RWPE2 (cell line): ENCODE data around the gene LHX6.
A peak's percentile ranks its signal among the peaks of the same experiment; 100 is the strongest.

Experiments used
- ATAC-seq: fragments of 200-7000 bp; cut with Tn5 transposase; 3 replicates; pipeline ENCODE4 v1.9.1; 2021; ENCODE audit warnings: low read depth
- DNase-seq: peaks from one replicate; pipeline ENCODE4 v3.0.0-alpha.2; 2020; ENCODE audit warnings: low spot score
- H3K27ac ChIP-seq: fragments of 450-650 bp; 2 replicates; pipeline ENCODE4 v1.5.1; 2017; ENCODE audit warnings: mild to moderate bottlenecking; ENCODE audit not compliant: poor library complexity, severe bottlenecking
- H3K27me3 ChIP-seq: fragments of 250-450 bp; sonication (Bioruptor Pico); 2 replicates; pipeline ENCODE4 v1.5.1; 2021; ENCODE audit warnings: mild to moderate bottlenecking, moderate library complexity; ENCODE audit not compliant: insufficient read depth, poor library complexity, severe bottlenecking
- H3K36me3 ChIP-seq: fragments of 250-450 bp; sonication (Bioruptor Pico); 2 replicates; pipeline ENCODE4 v1.5.1; 2020; ENCODE audit warnings: low read depth, mild to moderate bottlenecking, moderate library complexity
- H3K4me1 ChIP-seq: fragments of 250-450 bp; sonication (Bioruptor Pico); 2 replicates; pipeline ENCODE4 v1.5.1; 2021; ENCODE audit warnings: mild to moderate bottlenecking, moderate library complexity; ENCODE audit not compliant: insufficient read depth, poor library complexity, severe bottlenecking
- H3K4me3 ChIP-seq: fragments of 250-450 bp; sonication (Bioruptor Pico); 2 replicates; pipeline ENCODE4 v1.5.1; 2021; ENCODE audit warnings: mild to moderate bottlenecking, moderate library complexity; ENCODE audit not compliant: severe bottlenecking
- H3K9me3 ChIP-seq: fragments of 250-450 bp; sonication (Bioruptor Pico); 2 replicates; pipeline ENCODE4 v1.5.1; 2021; ENCODE audit warnings: mild to moderate bottlenecking, moderate library complexity; ENCODE audit not compliant: severe bottlenecking
- TF ChIP-seq, protein P1 (sequence below): fragments of 450-650 bp; IDR thresholded peaks from one replicate; pipeline ENCODE4 v1.5.1; 2017; ENCODE audit warnings: mild to moderate bottlenecking, moderate library complexity; ENCODE audit not compliant: poor library complexity, severe bottlenecking

The LHX6 gene

DNA sequence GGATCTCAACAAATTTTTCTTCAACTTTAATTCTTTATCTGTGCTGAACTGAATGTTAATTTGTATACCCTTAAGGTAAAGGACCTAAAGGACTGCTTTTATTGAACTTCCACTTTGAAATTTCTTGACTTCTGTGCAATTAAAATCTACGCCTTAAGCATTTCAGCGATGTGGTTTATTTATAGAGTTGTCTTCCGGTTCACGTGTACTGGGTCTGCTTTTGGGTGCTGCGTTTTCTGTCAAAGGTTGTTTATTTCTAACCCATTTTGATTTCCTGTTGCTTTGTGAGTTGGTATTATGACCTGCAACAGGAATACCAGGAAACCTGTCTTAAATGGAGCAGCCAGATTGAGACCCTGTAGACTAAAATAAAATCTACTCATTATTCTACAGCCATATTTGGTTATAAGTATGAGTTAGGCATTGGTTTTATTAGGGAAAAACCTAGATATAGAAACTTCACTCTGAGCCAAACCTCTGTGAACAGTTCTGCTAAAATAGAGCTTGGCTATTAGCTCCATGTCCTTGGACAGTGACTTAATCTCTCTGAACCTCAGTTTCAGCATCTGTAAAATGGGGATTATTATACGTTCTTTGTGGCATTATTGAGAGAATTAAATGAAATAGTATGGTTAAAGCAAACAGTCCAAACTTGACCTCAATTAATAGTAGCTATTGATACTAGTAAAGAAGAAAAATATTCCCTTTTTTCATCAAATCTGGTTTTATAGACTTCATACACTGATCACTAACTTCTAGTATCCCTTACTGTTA lies 39.5 kb upstream of the LHX6 start:
- Histone ChIP-seq H3K27ac (no peak overlapping the region), H3K4me1 (peaks cover 13% of the 10 kb centered on the region), H3K9me3 (no peaks in the 10 kb centered on the region), H3K27me3 (no peaks in the 10 kb centered on the region), H3K36me3 (peaks cover 46% of the 10 kb centered on the region), H3K4me3 (no peak overlapping the region)
- ATAC-seq (no peak), DNase-seq (no peak)
- TF ChIP-seq, protein P1, sequence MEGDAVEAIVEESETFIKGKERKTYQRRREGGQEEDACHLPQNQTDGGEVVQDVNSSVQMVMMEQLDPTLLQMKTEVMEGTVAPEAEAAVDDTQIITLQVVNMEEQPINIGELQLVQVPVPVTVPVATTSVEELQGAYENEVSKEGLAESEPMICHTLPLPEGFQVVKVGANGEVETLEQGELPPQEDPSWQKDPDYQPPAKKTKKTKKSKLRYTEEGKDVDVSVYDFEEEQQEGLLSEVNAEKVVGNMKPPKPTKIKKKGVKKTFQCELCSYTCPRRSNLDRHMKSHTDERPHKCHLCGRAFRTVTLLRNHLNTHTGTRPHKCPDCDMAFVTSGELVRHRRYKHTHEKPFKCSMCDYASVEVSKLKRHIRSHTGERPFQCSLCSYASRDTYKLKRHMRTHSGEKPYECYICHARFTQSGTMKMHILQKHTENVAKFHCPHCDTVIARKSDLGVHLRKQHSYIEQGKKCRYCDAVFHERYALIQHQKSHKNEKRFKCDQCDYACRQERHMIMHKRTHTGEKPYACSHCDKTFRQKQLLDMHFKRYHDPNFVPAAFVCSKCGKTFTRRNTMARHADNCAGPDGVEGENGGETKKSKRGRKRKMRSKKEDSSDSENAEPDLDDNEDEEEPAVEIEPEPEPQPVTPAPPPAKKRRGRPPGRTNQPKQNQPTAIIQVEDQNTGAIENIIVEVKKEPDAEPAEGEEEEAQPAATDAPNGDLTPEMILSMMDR = no peak

DNA sequence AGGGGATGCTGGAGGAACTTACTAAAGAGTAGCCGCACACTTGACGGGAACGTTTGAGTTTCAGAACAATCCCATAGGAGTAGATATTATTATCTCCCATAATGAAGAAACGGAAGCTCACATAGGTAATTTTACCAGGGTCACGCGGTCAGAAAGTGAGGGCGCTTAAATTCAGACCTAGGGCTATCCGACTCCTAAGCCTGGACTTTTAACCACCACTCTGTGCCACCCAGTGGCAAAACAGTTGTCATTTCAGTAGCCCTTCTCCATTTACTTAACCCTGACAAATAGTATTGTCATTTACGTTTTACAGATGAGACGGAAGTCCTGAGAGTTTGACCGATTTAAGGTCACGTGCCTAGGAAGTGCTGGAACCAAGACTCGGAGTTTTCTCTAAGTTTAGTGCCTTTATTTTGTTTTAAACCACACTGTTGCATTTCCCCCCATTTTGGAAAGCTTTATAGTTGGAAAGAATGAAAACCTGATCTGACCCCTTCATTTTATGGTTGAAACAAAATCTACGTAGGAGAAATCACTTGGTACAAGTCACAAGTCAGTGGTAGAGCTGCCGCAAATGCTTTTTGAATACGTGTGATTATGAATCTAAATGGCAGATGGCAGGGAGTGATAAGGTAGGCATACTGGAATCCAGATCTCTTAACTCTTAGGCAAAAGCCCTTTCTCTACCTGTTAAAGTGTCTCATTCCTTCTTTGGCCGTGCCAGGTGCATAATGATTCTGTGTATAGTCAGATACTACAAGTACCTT lies 36.6 kb upstream of the LHX6 start:
- ATAC-seq (peak; percentile 38), DNase-seq (no peak)
- no peaks in the 10 kb centered on the region for H3K9me3 ChIP-seq
- peak overlapping the region; percentile 73 for H3K27ac ChIP-seq
- peaks cover 14% of the 10 kb centered on the region for H3K4me1 ChIP-seq
- TF ChIP-seq, protein P1 = peak; percentile 16
- H3K36me3 ChIP-seq = peaks cover 42% of the 10 kb centered on the region
- H3K4me3 ChIP-seq = peak overlapping the region; percentile 59
- H3K27me3 ChIP-seq = no peaks in the 10 kb centered on the region

DNA sequence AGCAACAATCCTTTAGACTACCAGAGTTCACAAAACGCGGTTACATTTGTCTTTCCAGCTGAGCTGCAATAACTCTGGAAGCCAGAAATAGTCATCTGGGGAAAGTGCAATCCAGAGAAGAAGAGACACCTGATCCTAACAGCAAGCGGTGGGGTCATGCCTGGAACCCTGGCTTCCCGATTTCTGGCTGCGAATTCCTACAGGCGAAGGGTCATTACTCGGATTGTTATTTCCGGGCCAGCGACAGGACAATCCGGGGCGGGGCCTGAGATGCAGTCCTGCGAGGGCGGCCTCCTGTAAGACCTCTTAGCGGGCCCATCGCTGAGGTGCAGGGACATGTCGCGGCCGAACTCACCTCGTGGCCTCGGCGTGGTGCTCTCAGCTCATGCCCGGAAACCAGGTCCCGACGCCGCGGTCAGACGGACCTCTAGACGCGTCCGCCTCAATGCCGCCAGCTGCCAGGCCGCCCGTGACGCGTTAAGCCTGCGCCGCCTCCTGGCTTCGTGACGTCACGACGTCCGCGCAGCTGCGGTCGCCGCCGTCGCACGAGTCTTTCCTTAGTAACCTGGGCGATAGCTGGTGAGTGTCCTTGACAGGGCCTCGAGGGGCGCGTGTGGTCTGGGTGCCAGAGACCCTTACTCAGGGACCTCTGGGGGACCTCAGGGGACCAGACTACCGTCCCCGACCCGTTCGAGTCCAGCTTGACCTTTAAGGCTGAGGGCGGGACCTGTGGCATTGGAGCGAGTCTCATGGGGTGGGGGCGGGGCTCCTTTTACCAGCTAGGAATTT lies 35.8 kb upstream of the LHX6 start, which contains the start of the genes MRRF and RBM18:
Gene MRRF, plus strand, starts transcription at position 523 of the 789 bp plus-strand sequence. CDS start 6,010 bp downstream, outside the sequence.
Gene RBM18, minus strand, starts transcription at position 481 of the 789 bp plus-strand sequence. CDS start 3,348 bp downstream, outside the sequence.
- Histone ChIP-seq H3K27me3 (no peaks in the 10 kb centered on the region), H3K4me3 (peak within 1 kb of the TSS; percentile 59), H3K9me3 (no peaks in the 10 kb centered on the region), H3K27ac (peak within 1 kb of the TSS; percentile 73), H3K4me1 (peaks cover 14% of the 10 kb centered on the region), H3K36me3 (peaks cover 43% of the 10 kb centered on the region)
- peak; percentile 84 for ATAC-seq
- TF ChIP-seq, protein P1 = no peak
- peak; percentile 89 for DNase-seq

DNA sequence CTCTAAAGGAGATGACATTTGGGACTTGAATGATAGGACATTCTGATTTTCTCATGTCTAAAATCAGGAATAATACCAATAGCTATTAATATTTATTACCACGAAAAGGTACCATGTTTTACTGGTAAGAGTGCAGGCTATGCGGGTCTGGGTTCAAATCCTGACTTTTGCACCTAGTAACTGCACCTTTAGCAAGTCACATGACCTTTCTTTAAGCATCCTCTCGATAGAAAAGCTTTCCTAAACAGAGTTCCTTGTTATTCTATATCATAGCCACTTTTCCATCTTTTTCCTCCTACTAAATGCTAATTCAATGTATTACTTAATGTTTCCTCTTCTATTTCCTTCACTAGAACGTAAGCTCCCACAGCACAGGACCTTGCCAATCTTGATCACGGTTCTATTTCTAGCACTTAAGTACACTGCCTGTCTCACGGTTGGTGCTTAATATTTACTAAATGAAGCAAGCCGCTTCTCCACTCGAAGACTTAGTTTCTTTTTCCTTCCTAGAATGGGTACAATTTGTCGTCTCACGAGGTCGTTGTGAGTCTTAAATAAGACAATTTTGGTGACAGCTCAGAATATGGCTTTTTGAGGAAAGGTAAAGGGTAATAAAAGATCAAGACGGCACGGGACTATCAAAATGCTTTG lies 35.1 kb upstream of the LHX6 start:
- Histone ChIP-seq H3K36me3 (peaks cover 50% of the 10 kb centered on the region), H3K27me3 (no peaks in the 10 kb centered on the region), H3K27ac (peak overlapping the region; percentile 73), H3K9me3 (no peaks in the 10 kb centered on the region), H3K4me1 (peaks cover 14% of the 10 kb centered on the region), H3K4me3 (peak overlapping the region; percentile 59)
- no peak for DNase-seq
- no peak for ATAC-seq
- TF ChIP-seq, protein P1 = no peak
